Cortex of kidney (tissue), 1 donor: ENCODE results near the gene CACUL1.
"Not testable (repeated sequence)": the region's sequence is repeated elsewhere in the genome, so short reads cannot be mapped to it uniquely, and the experiment has no call there.

ENCODE experiments used
- DNase-seq: peaks from one replicate; lab custom pipeline; 2025; lab: John Stamatoyannopoulos, UW

The CACUL1 gene

DNA sequence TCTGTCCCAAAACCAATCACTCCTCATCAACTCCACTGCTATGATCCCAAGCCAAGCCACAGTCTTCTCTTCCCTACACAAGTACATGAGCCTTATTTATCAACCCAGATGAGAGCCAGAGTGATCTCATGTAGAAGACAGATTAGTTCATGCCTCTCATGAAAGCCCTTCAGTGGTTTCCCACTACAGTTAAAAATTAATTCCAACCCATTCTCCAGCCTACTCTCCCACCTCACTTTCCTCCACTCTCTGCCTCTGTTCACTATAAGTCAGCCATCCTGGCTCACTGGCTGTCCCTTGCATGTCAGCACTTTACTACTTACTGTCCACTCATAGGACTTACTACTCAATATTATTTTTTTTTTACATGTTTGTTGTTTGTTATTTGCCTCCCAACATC, 67.3 kb downstream of the CACUL1 start:
- no peak for DNase-seq

- no peak for DNase-seq
Observed at GRCh38 chr10:118682533-118682932, 72.2 kb downstream of the CACUL1 start.

- no peak for DNase-seq
Observed at GRCh38 chr10:118680197-118680596, 74.6 kb downstream of the CACUL1 start.

GRCh38 chr10:118674226-118674919, 80.4 kb downstream of the CACUL1 start:
- DNase-seq, result no peak

- no peak for DNase-seq
Observed at GRCh38 chr10:118672766-118673715, 81.7 kb downstream of the CACUL1 start.

DNA sequence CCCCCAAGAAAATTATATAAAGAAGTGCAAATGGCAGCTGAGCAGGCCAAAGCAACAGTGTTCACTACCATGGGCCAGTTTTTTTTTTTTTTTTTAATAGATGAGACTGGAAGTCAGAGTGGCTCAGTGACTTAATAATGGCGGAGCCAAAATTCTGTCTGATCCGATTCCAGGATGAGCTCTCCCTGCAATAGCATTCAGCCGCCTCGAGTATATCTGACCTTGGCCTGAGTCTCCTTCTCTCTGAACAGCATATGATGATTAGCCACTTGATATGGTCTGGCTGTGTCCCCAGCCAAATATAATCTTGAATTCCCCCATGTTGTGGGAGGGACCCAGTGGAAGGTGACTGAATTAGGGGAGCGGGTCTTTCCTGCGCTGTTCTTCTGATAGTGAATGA, 82.6 kb downstream of the CACUL1 start:
- no peak for DNase-seq

- DNase-seq, result not testable (repeated sequence)
Observed at GRCh38 chr10:118671221-118671620, 83.5 kb downstream of the CACUL1 start.

DNA sequence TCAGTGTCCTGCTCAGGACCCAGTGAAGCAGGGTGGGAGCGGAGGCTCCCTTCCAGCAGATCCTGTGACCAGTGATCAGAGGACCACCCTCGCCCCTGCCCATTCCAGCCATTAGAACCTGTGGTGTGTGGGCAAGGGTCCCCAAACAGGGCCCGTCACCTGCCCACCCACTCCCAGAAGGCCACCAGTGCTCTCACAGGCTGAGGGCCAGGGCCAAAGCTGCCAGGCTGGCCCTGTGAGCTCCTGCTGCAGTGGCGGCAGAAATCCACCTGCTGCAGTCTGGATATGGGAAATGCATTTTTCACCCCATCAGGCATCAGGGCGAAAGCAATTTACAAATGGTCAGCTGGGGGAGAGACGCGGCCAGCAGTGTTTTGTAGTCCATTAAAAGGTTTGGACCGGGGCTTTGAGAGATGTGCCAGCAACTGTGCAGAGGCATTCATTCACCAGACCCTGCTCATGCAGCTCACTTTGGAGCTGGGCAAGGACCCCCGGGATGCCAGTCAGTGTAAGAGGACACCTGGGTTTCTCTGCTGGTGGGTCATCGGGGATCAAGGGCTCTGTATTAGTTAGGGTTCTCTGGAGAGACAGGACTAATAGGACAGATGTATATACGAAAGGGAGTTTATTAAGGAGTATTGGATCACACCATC, 84.2 kb downstream of the CACUL1 start:
- DNase-seq, result no peak

- no peak for DNase-seq
Observed at GRCh38 chr10:118669835-118670234, 84.9 kb downstream of the CACUL1 start.

GRCh38 chr10:118669020-118669791, 85.6 kb downstream of the CACUL1 start:
- no peak for DNase-seq

- DNase-seq, result no peak
Observed at GRCh38 chr10:118668228-118668952, 86.4 kb downstream of the CACUL1 start.

DNA sequence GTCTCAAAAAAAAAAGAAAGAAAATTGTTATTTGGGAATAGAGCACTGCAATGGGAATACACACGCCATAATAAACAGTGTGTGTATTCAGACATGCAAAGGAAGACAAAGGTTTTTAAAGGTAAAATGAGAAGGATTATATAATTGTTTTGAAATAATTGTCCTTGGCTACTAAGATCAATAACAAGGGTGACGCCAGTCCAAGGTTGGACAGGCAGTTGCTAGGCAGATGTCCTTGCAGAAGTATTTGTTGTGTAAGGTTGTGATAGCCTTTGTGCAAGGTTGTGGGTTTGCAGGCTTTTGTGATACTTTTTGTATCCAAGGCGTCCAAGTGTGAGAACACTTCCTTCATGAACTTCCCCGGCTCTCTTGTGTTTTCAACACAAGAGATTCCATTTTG, 87.0 kb downstream of the CACUL1 start:
- no peak for DNase-seq

DNA sequence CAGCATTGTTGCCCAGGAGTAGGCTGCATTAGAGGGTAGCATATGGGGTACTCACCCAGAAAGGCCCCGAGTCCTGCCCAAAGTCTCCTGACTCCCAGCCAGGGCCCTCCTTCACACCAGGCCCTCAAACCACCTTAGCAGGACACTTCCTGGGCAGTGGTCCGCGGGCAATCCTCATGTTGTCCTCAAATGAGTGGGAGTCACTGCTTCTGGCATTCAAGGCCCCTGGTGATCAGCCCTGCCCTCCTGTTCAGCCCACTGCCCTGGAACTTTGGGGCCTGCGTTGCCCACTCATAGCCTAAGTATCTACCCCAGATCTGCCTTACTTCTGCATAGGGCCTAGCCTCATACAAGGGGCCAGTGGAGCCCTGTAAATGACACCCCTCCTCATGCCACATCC, 88.4 kb downstream of the CACUL1 start:
- no peak for DNase-seq

GRCh38 chr10:118664321-118664720, 90.4 kb downstream of the CACUL1 start:
- no peak for DNase-seq

- DNase-seq, result no peak
Observed at GRCh38 chr10:118663176-118663575, 91.6 kb downstream of the CACUL1 start.

DNA sequence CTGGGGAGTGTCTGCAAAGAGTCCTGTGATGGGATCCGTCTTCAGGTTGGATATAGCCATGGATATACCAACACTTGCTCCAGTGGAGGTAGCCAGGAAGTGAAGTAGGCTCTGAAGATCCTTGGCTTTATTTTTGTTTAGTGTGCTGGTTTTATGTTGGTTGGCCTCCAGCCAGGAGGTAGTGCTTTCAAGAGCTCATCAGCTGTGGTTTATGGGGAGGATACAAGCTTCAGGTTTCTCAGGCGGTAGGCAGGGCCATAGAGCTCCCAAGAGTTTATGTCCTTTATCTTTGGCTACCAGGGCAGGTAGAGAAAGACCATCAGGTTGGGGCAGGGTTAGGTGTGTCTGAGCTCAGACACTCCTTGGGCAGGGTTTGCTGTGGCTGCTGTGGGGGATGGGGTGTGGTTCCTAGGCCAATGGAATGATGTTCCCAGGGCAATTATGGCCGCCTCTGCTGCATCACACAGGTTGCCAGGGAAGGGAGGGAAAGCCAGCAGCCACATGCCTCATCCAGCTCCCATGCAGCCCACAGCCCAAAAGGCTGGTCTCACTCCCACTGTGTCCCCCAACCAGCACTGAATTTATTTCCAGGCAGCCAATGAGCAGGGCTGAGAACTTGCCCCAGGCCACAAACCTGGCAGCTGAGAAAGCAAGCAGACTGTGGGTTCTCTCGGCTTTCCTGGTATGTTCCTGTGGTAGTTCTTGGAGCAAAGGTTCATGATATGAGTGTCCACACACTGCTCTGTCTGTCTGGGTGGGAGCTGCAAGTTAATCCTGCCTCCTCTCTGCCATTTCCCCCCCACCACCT, 92.3 kb downstream of the CACUL1 start:
- no peak for DNase-seq

DNA sequence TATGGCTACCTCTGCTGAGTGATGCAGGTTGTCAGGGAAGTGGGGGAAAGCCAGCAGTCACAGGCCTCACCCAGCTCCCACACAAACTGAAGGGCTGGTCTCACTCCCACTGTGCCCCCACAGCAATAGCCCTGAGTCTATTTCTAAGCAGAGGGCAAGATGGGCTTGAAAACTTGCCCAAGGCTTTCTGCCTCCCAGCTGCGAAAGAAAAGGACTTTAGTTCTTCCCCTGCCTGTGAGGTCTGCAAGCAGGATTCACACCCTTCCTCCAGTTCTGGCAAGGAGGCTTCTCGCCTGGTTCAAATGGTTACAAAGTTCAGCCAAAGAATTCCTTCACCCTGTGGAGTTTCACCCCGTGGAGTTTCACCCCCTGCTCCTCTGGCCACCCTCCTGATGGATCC, 96.0 kb downstream of the CACUL1 start:
- DNase-seq, result no peak

- DNase-seq, result not testable (repeated sequence)
Observed at GRCh38 chr10:118658168-118658567, 96.6 kb downstream of the CACUL1 start.

GRCh38 chr10:118645294-118645693, 109.5 kb downstream of the CACUL1 start:
- DNase-seq, result not testable (repeated sequence)

DNA sequence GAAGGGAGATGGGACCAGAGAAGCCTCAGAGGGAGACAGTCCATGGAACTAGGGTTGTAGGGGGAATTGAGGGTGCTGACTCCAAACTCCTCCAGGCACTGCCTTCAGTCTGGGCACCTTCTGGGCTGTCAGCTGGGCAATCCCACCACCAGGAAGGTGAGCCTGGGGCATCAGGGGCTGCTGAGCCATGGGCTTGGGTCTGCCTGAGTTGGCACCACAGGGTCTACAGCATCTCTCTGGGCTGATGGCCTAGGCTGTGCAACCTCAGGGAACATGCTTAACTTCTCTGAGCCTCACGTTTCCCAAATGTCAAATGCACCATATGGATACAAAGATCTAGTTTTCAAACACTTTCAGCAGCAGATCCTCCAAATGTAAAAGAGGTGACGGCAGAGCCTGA, 112.5 kb downstream of the CACUL1 start:
- DNase-seq, result no peak
